ENCODE results near the gene HTR2B.
A peak's percentile ranks its signal among the peaks of the same experiment; 100 is the strongest.
"Not testable (repeated sequence)": the region's sequence is repeated elsewhere in the genome, so short reads cannot be mapped to it uniquely, and the experiment has no call there.

Gene HTR2B

DNA sequence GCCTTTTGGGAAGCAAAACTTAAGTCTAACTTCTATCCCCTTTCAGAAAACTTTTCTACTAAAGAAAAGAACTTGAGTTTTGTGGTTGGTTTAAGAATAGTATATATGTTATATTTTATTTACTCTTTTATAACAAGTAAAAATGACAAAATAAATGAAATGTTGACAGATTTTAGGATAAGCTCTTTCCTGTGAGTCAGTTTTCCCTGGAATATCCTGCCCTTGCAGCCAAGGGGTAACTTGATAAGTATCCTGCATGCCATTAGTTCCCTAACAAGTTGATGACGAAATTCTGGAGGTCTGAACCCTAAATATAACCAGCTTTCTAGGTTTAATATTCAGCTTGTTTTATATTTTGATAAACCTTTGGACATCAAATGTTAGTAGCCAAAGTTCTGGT is 7.3 kb upstream of the HTR2B start:
- no peak for DNase-seq

- no peak for DNase-seq
Observed at GRCh38 chr2:231130336-231131056, 5.7 kb upstream of the HTR2B start.

- DNase-seq: no peak
Observed at GRCh38 chr2:231129216-231129615, 4.4 kb upstream of the HTR2B start.

- no peak for DNase-seq
Observed at GRCh38 chr2:231128541-231128940, 3.7 kb upstream of the HTR2B start.

DNA sequence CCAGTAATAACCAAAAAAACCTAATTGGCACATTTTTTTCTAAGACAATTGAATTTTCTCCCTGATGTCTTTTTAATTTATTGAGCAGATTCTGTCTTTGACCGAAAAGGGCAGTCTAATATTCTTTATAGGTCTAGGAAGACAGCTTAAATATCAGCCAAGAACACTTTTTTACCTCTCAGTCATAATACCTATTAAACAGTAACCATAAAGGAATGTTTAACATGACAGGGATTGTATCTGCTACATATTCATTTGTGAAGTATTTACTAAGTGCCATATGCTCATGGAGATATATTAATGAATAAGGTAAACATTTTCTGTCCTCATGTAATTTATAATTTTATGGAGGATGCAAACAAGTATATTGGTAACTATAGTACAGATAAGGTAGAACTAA is 3.1 kb upstream of the HTR2B start:
- DNase-seq: no peak

DNA sequence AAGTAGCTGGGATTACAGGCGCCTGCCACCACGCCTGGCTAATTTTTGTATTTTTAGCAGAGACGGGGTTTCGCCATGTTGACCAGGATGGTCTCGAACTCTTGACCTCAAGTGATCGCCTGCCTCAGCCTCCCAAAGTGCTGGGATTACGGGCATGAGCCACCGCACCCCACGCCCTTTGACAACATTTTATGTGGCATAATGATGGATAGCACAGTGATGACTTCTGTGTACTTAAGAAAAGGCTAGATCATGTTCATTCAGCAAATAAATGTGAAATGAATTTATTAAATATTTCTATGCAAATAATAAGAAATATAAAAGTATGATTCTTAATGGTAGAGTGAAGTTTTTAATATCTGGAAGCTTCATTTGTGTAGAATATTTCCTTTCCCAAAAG is 2.6 kb upstream of the HTR2B start:
- no peak for DNase-seq

DNA sequence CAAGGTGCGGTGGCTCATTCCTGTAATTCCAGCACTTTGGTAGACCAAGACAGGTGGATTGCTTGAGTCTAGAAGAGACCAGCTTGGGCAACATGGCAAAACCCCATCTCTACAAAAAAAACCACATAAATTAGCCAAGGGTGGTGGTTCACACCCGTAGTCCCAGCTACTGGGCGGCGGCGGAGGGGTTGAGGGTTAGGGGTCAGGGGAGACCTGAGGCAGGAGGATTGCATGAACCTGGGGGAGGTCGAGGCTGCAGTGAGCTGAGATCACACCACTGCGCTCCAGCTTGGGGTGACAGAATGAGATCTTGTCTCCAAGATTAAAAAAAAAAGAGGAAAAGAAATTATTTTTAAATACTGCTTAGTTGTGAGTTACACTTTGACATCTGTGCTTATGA is 1.3 kb upstream of the HTR2B start:
- DNase-seq: no peak

- DNase-seq: peak; percentile 82
Observed at GRCh38 chr2:231123362-231123898, 1.4 kb downstream of the HTR2B start.

- no peak for DNase-seq
Observed at GRCh38 chr2:231118614-231118942, 6.3 kb downstream of the HTR2B start.

- DNase-seq: peak; percentile 91
Observed at GRCh38 chr2:231117922-231118613, 6.8 kb downstream of the HTR2B start.

- no peak for DNase-seq
Observed at GRCh38 chr2:231117148-231117547, 7.7 kb downstream of the HTR2B start.

DNA sequence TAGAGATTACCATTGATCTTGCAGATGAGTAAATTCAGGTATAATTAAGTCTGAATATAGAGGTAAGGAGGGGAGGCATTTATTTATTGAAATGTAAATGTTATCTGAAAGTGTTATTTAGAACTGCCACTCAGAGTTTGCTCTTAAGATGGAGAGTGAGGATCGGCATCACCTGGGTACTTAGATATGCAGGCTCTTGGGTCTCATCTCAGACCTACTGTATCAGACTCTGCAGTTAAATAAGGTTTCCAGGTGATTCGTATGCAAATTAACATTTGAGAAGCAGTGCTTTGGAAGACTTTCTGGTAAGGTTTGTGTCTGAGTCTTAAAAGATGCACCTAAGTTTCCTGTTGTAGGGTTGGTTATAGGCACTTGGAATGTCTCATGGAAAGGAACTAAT is 9.2 kb downstream of the HTR2B start:
- peak; percentile 66 for DNase-seq

DNA sequence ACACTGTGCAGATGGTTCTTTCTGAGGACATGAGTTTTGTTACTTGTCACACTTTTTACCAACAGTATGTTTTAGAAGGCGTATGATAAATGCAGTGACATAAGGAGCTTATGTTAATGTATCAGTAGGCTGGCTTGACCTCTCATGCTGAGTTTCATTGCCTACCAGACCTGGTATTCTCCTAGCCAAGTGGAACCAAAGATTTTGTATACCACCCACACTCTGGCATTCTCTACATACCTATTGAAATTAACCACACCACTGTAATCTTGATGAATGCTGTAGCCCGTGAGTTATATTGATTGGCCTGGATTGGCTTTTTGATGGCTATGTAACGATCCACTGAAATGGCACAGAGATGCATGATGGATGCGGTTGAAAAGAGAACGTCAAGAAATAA is 11.4 kb downstream of the HTR2B start:
- DNase-seq: no peak

- no peak for DNase-seq
Observed at GRCh38 chr2:231111987-231112386, 12.9 kb downstream of the HTR2B start.

DNA sequence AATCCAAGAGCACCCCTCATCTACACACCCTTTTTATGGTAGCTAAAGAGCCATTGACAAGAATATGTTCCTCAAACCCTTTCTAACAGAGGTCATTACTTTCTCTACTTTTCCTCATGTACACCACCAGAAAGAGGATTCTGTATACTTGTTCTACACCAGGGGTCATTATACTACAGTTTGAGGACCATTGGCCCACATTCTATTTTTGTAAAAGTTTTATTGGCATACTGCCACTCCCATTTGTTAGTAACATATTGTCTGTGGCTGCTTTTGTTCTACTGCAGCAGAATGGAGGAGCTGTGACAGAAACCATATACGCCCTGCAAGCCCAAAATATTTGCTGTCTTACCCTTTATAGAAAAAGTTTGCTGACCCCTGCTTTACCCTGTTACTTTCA is 14.3 kb downstream of the HTR2B start:
- no peak for DNase-seq

- peak; percentile 90 for DNase-seq
Observed at GRCh38 chr2:231104115-231104713, 20.6 kb downstream of the HTR2B start.

DNA sequence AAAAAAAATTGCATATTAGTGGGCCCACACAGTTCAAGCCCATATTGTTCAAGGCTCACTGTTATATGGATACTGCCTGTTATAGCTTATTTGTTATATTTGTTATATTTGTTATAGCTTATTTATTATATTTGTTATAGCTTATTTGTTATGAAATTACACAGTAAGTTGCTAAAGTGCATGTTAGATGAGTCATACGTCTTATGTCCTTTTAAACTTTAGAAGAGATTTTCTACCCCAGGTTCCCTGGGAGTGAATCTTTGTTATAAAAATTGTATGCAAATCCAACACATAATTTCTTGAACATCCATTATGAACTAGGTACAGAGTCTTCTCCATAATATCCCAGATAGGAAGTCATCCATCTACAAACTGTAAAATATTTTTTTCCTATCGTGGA is 22.1 kb downstream of the HTR2B start:
- DNase-seq: no peak

DNA sequence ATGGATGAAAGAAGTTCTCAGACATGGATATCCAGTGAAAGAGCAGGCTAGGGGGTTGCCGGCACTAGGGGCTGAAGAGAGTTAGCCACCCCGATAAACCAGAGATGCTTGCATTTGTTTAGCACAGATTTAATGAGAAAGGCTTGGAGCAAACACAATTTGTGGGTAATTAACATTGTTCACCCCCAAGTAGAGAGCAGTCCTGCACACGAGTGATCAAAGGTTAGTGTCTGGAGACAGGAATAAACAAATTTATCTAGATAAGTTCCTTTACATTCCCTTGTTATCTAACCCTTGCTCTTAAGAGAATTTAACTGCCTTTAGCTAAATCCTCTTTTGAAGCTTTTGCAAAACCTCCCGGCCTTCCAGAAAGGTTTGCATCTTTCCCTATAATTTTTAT is 23.9 kb downstream of the HTR2B start:
- no peak for DNase-seq

- DNase-seq: not testable (repeated sequence)
Observed at GRCh38 chr2:231100321-231100720, 24.5 kb downstream of the HTR2B start.

DNA sequence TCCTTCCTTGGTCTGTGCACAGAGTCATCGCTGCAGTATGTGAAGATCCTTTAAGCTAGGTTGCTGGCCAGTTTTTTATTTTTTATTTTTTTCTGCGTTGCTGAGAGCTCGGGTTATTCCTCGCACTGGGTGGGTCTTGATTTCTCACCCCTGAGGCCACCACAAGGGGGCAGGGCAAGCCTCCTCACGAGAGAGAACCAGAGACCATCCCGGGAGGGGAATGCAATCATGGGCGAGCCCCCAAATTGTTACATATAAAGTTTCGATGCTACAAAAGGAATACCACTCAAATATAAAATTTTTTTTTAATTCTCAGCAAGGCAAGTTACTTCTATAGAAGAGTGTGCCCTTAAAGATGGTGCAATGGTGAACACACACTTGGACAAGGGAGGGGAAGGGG is 24.9 kb downstream of the HTR2B start:
- no peak for DNase-seq

GRCh38 chr2:231094736-231095346 is 30.0 kb downstream of the HTR2B start:
- no peak for DNase-seq

GRCh38 chr2:231093933-231094332 is 30.9 kb downstream of the HTR2B start:
- no peak for DNase-seq

DNA sequence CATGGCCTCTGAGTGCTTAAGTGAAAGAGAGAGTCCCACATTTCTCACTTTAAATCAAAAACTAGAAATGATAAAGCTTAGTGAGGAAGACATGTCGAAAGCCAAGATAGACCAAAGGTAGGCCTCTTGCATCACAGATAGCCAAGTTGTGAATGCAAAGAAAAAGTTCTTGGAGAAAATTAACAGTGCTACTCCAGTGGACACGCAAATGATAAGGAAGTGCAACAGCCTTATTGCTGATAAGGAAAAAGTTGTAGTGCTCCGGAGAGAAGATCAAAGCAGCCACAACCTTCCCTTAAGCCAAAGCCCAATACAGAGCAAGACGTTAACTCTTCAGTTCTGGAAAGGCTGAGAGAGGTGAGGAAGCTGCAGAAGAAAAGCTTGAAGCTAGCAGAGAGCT is 36.1 kb downstream of the HTR2B start:
- no peak for DNase-seq

GRCh38 chr2:231084565-231084964 is 40.3 kb downstream of the HTR2B start:
- no peak for DNase-seq

Measured in NCI-H510A treated with DMSO at 0.1 percent for 48 hours (cell line).